GM15510 (cell line): ENCODE results near the gene PLCD1.

Source experiments
- POLR2A ChIP-seq: IDR thresholded peaks from 3 replicates; pipeline ENCODE4 v1.6.1; 2011; ENCODE audit warnings: borderline replicate concordance; ENCODE audit not compliant: insufficient read length; ENCODE audit errors: extremely low read depth

Gene PLCD1

DNA sequence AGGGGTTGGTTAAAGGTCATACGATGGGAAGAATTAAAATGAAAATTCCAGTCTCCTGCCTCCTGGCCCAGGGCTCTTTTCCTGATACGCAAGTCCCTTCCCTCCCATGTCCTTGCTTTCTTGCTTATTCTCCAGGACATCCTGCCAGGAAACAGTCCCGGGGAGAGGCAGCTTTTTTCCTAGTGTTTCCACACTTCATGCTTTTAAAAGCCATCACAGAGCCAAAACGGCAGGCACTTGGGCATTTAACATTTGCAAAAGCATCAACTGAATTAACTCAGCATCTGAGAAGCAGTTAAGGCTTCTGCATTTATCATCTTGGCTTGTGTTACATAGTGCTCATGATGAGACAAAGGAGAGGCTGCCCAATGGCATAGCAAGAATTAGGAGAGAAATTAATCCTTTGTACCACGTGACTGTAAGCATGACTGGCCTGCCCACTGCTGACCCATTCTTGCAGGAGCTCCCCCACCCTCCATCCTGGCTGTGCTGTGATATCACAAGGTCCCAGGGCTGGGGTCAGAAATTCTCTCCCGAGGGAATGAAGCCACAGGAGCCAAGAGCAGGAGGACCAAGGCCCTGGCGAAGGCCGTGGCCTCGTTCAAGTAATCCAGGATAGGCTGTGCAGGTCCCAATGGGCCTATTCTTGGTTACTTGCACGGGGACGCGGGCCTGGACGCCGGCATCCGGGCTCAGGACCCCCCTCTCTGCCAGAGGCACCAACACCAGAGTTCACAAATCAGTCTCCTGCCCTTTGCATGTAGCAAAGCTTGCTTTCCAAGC lies 60.4 kb downstream of the PLCD1 start:
- no peak for TF ChIP-seq POLR2A

DNA sequence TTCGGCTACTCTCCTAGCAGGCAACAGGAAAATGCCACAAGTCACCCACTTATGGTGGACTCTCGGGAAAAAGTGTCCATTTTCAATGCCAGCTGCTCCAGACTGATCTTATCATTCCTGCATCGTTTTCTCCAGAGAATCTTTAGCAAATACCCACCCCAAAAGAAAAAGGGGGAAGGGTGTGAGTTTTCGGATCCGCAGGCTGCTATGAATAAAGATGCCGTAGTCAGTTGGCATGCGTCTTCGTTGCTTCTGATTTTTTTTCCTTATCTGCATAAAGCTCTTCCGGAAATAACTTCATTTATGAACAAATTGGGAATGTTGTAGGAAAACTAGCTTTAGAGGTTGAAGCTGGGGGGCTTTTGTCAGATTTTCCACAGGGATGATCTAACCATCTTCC lies 61.2 kb downstream of the PLCD1 start:
- no peak for TF ChIP-seq POLR2A

GRCh38 chr3:37967260-37967881 lies 62.1 kb downstream of the PLCD1 start:
- TF ChIP-seq POLR2A: no peak

DNA sequence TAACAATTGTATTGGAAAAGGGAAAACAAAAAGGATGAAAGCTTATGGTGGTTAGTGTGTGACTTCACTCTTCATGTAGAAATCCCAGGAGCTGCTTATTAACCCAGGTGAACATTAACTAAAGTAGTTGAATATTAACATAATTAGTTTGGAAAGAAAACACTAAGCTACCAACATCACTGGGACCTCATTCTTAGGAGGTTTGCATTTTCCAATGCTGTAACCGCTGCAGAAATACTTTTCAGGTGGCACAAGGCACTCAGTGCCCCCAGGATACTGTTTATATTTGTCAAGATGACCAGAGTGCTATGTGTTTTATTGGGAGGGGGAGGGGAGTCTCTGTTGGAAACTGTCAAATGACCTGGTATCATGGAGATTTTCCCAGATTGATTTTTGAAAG lies 64.7 kb downstream of the PLCD1 start:
- no peak for TF ChIP-seq POLR2A

- no peak for TF ChIP-seq POLR2A
Measured at GRCh38 chr3:37964146-37964545, 65.3 kb downstream of the PLCD1 start.

GRCh38 chr3:37963635-37964034 lies 65.8 kb downstream of the PLCD1 start:
- no peak for TF ChIP-seq POLR2A

DNA sequence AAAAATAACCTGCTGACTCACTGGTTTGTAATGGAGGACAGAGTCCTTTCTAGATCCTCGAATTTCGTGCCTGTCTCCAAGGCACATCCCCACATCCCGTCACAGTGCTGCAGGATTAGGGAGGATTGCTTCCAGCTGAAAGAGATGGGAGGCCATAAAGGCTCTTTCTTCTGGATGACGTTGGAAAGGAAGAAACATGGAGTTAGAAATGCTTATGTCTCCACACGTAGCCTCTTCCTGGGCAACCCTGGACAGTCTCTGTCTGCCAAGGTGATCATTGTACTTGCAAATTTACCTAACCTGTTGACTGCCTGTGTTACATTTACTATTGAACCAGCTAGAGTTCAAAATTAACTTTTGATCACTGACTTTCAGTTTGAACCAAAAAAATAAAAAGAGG lies 66.4 kb downstream of the PLCD1 start:
- TF ChIP-seq POLR2A: no peak

DNA sequence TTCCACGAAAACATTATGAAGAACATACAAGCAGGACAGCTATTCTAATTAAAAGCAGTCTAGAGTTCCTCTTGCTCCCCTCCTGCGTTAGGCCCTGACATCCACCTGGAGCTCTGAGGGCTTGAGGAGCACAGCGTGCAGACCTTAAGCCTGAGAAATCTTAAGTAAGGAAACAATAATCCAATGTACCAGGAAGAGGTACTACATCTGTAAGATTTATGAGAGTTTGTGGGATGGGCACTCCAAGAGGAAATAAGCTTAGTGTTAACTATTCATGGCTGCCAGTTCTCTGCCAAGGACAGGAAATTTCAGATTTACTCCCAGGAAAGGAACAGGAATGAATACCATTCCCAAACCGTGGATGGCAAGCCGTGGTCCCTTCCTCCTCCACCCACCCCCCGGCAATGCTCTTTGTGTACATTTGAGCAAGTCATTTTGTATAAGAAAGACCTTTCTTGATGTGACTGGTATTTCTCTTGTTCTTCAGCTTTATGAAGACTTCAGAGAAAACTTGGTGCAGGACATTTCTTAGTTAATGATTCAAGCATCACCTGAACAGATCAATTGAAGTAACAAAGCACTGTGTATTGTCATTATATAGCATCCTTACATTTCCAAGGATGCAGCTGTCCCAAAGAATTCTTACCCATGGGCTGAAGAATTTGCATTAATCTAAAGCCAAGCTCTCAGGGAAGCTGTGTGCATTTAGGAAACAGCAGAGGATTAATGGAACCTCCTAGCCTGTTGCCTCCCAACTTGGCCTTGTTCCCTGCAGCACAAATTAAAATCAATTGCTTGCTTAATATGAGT lies 67.6 kb downstream of the PLCD1 start:
- TF ChIP-seq POLR2A: no peak

DNA sequence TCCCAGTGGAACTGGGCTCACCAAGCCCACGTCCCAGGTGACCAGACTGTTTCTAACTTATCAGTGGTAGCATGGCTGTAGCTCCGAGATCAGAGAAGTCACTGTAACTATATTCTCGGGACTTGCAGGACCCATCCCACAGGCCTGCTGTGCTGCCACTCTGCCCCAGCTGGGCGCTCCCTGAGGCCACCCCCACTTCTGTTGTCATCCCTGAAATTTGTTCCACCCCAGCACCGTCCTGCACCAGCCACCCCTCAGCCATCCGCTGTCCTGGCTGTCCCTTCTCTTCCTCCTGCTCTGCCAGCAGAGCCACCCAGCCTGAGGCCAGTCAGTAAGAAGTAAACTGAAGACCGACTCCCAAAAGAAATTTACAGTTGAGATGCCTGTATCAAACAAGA lies 71.9 kb downstream of the PLCD1 start:
- no peak for TF ChIP-seq POLR2A
